SHP77 (cell line): ENCODE results near the gene CAPN5.

Source experiments
- DNase-seq, 2 experiments: peaks; one replicate each; lab custom pipeline; 2025; lab: John Stamatoyannopoulos, UW

Gene CAPN5

DNA sequence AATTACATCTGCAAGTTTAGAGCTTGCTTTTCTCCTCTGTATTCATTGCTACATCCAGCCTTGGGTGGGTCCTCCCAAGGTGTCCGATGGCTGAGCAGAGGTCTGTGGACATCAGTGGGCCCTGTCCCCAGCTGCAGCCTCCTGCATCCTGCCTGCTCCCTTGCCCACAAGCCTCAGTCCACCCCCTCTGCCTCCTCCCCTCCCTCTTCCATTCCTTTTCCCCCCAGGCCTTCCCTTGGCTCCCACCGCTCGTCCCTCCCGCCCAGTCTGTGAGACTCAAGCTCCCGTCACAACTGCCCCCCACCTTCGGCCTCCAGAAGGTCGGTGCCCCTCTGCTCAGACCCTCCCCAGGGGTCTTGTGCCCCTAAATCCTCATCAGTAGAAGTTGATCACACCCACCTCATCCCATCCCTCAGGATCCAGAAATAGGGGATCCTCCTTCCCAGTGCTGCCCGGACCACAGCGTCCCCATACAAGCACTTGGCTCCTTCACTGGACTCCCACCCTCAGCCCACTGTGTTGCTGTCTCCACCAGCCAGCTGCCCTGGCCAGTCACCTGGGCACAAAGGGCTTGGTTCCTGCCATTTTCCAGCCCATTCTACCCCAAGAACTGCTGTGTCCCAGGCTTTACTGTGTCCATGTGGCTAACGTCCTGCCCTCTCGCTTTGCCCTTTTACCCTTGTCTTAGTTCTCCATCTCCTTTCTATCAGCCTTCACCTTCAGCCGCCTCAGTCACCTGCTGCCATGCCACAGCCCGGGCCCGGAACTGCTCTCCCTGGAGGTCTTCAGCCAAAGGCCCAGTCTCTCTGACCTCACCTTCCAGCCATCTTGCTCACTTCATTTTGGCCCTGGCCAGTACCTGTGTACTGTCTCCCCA, 33.6 kb downstream of the CAPN5 start:
- no peak for DNase-seq

DNA sequence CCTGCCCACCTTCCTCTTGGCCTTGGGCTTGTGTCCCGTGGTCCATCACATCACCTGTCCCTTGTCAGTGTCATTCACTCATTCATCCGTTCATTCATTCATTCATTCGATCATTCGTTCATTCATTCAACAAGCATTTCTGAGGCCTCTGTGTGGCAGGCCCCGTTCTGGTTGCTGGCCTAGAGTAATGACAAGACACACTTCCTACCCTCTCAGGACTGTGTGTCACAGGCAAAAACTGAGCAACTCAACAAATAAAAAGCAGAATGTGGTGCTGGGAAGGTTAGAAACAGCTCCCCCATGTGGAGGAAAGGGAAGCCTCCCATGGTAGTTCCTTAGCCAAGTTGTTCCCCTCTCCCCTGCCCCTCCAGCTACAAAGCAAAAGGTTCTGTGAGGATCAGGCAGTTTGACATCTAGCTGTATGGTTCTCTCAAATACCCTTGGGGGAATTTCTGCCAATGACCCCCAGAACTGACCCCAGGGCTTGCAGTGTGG, 34.3 kb downstream of the CAPN5 start:
- DNase-seq, result peak in 1 of 2 experiments; percentile 18

DNA sequence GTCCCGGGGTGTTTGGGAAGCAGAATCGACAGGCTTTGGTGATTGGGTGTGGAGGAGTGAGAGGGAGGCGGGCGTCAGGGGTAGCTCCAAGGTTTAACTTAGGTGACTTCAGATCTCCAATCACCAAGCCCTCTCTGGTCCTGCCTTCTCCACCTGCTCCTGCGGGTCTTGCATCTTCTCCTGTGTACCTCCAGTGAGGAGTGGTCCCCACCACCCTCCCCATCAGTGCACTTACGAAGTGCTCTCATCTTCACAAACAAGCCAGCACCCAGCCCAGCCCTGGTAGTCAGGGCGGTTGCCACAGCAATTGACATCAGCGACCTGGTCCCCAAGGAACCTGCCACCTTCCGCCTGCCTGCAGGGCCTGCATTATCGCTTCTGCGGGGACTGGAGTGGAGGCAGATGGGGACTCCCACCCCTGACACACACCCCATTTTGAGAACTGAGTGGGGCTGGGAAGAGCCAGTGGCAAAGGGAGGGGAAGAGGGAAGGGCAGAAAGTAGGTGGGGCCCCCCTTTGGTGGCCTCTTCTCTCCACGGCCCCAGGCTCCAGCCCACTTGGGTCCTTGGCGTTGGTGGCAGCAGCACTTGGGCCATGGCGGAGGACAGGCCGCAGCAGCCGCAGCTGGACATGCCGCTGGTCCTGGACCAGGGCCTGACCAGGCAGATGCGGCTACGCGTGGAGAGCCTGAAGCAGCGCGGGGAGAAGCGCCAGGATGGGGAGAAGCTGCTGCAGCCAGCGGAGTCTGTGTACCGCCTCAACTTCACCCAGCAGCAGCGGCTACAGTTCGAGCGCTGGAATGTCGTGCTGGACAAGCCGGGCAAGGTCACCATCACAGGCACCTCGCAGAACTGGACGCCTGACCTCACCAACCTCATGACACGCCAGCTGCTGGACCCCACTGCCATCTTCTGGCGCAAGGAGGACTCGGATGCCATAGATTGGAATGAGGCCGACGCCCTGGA, 35.8 kb downstream of the CAPN5 start, which contains the start of gene OMP:
OMP (plus strand) TSS at position 595 of the 965 bp plus-strand sequence; CDS start at position 595, 0 bp downstream.
- DNase-seq, result no peak

DNA sequence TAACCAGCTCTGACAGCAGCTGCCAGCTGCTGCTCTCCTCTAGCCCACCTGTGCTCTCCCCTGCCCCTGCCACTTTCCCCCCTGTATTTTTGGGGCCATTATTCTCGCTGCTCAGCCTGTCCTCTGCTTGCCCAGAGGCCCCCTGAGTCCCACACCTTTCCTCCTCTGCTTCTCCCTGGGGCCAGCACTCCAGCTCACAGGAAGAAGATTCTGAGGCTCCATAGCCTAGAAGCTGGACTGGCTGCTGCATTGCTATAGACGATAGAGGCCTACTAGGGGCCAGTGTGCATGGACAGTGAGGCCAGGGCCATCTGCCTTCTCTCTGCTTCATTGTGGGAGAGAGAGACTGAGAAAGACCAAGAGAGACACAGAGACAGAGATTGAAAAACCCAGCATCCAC, 36.5 kb downstream of the CAPN5 start:
- DNase-seq, result no peak

DNA sequence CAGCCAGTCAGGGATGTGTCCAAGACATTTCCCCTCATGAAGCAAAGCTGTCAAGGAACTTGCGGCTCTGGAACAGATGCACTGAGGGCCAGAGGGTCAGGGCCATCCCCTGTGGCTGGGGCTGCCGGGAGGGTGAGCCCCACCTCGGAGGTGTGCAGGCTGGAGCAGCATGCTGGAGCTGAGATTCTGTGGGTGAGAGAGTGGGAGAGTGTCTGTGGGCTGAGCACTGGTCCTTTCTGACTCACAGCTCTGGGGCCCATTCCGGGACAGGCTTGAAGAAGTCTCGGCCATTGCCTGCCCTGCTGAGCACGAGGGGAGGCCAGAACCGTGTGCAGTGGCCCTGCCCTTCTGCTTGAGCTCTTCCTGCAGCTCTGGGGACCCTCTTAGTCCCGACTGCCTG, 38.0 kb downstream of the CAPN5 start:
- DNase-seq, result no peak

DNA sequence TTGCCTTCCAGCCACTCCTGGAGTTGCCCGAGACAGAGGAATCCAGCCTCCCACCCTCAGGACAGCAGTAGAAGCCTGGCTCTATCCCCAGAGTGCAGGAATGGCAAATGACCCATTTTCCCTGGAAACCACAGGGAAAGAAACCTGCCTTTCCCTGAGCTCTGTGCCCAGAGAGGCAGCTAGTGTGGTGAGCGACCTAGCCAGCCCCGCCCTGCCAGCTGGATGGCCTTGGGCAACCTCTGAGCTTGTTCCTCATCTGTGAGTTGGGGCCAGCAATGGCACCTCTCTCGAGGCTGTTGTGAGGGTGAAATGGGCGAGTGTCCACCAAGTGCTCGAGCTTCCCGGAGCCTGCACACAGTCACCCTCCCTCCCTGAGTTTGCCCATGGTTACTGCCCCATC, 39.5 kb downstream of the CAPN5 start:
- no peak for DNase-seq

DNA sequence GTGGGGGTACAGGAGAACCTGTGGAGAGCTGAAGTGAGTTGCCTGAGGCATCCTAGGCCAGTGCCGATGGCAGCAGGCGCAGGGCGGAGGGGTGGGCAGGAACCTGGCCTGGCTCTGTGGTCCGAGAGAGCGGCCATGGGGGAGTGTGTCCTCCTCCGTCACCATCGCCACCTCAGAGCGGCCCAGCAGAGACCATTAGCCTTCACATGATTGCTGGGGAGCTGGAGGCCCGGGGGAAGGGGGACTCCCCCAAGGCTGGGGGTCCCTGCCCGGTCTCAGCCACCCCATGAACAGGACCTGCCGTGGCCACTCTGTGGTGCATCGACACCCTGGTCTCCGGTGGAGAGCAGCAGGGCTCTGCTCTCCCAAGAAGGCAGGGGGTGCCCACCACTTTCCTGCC, 40.0 kb downstream of the CAPN5 start:
- no peak for DNase-seq

DNA sequence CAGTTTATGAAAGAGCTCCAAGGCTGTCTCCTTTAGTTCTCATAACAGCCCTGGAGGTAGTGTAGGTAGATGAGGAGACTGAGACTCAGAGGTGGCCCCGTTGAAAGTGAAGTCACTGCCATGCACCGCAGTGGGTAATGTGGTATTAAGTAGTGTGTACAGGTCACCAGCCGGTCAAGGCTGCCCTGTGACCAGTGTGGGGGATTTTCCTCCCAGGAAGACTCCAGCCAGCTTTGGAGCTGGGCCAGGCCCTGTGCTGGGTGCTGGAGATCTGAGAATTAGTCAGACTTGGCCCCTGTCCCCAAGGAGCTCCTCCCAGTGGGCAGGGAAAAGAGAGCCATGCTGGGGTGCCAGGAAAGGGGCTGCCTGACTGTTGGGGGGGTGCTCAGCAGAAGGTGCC, 41.2 kb downstream of the CAPN5 start:
- no peak for DNase-seq

DNA sequence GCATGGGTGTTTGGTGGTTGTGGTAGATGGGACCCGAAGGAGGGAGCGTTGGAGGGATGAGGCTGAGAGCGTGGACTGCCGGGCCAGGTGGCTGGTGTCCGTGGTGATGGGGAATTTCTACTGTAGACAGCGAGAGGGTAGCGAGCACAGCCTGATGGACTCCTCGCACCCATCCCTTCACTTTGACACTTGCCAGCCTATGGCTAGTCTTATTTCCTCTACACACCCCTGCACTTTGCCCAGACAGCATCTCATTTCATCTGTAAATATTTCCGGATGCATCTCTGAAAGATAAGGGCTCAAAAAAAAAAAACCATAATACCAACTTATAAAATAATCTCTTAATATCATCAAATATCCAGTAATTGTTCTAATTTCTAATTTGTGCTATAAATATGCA, 41.7 kb downstream of the CAPN5 start:
- DNase-seq, result no peak

DNA sequence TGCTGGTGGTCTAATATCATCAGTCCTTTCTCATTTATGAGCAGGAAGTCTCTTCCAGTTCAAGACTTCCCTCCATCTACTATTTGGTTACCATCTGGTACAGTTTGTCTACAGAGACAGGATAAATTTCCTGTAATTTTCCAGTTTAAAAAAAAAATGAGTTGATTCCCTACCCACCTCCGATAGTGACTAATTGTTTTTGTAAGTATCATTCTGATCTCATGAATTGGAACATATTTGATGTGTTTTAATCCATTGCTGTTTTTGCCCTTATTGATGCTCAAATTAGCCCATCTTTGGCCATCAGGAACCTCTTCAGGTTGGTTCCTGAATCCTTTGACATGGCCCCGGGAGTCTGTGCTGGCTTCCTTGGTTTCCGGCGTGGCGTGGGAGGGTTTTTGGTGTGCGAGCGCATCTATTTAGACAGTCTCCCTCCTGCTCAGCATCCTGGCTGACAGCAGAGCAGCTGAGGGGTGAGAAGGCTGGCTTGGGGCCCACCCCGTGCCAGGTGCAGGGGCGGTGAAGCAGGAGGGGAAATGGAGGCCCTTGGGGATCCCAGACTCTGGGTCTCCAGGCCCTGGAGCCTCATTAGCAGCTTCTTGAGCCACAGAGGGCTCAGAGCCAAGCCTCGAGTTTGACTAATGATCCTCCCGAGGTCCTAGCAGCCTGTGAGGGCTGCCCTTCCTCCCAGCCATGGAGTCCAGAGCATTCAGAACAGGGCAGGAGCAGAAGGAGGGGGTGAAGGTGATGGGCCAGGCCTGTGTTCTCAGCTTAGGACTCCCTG, 42.7 kb downstream of the CAPN5 start:
- DNase-seq, result no peak

DNA sequence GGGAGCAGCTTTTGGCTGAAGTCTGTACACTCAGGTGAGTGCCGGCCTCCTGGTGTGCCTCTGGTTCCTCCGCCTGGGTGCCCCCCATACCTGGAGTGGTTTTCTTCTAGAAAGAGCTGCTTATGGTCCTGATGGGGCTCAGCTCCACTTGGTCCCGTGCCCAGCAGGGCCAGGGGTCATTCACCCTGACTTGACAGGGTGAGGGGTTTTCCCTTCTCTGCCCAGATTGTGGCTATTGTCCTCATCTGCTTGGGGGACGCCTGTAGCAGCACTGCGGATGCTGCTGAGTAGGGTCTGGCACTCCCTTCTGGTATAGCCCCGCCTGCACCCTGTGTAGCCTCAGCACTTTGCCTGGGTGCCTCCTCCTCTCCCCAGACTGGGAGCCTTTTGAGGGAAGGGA, 44.1 kb downstream of the CAPN5 start:
- no peak for DNase-seq

DNA sequence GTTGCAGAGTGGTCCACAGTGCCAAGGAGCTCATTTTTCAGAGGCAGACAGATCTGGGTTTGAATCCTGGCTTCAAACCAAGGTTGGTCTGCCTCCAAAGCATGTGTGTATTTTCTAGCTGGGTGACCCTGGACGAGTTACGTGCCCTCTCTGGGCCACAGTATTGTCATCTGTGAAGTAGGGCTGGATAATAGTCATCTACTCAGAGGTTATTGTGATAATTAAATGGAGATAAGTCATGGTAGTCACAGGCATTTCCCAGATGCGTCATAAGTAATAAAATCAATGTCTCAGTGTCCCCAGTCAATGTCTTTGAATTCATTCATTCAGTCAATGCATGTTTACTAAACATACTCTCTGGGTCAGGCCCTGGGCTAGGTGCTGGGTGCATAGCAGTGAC, 44.5 kb downstream of the CAPN5 start:
- no peak for DNase-seq

DNA sequence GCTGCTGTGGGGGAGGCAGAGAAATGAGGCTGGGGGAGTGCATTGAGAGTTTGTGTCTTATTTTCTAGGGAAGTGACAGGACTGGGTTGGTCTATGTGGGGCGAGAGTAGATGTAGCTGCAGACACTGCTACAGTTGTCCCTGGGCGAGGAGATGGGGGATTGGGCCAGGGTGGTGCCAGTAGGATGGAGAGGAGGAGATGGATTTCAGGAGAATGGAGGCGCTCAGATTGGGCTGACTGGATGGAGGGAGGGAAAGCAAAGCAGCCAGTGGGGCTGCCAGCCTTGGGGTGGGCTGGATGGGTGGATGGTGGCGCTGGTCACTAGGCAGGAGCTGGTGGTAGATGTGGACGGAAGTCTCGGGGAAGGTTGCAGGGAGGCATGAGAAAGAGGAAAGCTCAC, 45.2 kb downstream of the CAPN5 start:
- DNase-seq, result no peak

DNA sequence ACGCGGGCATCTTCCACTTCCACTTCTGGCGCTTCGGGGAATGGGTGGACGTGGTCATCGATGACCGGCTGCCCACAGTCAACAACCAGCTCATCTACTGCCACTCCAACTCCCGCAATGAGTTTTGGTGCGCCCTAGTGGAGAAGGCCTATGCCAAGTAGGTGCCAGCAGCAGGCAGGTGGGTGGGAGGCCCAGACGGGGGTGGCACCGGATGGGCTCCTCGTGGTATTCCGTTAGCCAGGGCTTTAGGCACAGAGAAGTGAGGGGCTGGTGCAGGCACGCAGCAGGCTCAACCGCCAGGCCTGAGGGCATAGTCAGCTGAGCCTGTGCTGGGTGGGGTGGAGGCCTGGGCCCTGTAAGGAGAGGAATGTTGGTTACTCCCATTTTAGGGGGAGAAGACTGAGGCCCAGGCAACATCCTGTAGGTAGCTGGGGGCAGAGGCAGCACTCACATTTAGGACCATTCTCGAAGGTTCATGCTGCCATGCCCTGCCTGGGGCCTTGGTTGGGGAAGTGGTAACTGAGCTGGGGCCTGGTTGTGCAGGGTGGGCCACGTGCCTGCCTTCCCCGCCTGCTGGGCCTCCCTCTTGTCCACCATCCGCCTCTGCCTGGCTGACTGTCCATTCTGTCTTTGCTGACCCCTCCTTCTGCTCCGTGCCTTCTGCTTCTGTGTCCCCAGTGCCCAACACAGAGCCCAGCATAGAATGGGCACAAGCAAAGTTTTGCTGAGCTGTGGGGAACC, 46.0 kb downstream of the CAPN5 start:
- DNase-seq, result no peak

DNA sequence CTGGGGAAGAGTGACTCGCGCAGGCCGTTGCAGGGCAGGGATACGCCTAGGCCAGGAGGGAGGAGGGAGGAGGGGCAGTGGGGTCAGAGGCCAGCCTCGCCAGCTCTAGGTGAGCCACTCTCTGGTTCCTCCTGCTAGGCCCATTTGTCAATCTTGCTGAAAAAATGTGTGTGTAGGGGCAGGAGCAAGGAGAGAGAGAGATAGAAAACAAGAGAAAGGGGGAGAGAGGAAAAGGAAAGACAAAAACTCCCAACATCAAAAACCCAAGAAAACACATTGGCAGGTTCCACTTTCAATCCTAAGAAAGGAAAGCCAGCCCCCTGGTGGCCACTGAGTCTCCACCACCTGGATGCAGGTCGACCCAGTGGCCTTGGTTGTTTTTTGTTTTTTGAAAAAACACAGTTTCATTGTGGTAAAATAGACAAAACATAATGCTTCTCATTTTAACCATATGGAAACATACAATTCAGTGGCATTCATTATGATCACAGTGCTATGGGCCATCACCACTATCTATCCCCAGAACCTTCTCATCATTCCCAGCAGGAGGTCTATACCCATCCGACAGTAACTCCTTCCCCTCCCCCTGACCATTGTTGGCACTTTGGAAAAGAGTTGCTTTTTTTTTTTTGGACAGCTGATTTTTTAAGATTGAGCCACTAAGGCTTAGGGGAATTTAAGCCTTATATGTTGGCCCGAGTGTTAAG, 46.8 kb downstream of the CAPN5 start:
- peak in 1 of 2 experiments; percentile 57 for DNase-seq

DNA sequence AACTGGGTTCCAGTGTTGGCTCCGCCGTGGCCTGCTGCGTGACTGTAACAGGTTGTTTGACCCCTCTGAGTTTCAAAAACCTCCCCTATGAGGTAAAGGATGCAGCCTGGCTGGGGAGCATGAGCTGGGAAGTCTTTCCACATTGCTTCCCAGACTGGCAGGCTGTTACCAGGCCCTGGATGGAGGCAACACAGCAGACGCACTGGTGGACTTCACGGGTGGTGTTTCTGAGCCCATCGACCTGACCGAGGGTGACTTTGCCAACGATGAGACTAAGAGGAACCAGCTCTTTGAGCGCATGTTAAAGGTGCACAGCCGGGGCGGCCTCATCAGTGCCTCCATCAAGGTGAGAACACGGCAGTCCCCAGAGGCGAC, 47.3 kb downstream of the CAPN5 start:
- DNase-seq, result no peak

DNA sequence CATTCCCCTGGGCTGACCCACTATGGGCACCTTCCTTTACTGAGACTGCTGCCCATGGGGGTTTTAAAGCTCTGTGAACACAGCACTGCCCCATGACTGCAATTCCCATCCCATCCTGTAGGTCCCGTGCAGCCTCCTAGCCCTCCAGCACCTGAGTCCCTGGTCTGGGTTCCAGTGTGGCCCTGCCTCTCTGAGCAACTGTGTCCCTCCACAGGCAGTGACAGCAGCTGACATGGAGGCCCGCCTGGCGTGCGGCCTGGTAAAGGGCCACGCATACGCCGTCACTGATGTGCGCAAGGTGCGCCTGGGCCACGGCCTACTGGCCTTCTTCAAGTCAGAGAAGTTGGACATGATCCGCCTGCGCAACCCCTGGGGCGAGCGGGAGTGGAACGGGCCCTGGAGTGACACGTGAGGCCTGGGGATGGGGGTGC, 48.4 kb downstream of the CAPN5 start:
- DNase-seq, result no peak

DNA sequence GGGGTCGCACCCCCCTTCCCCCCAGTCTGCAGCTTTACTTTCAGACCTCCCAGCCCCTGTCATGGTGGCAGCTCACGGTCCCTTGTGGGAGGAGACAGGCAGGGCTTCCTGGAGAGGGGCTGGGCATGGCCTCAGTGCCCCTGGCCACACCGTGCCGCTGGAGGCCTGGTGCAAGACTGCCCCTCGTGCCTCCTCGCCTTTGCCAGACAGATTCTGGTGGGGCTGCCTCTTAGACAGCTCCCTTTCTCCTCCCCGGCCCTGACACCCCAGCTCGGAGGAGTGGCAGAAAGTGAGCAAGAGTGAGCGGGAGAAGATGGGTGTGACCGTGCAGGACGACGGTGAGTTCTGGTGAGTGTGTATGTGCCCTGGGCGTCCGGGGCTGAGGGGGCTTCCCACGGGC, 49.2 kb downstream of the CAPN5 start:
- DNase-seq, result no peak

DNA sequence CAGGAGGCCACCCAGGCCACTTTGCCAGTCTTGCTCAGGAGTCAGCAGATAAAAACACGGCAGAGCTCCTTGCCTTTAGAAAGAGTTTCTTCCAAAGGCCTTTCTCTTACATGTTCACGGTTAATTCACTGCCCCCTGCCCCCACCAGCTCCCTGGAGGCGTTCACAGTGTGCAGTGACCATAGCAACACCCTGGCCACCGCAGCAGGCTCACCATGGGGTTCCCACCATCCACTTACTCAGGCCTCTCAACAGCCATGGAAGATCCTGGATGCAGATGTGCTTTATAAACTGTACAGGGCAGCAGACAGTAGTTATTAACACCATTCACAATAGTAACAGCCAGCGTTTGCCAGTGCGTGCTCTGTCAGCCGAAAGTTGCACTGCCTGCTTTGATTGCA, 50.7 kb downstream of the CAPN5 start:
- no peak for DNase-seq

DNA sequence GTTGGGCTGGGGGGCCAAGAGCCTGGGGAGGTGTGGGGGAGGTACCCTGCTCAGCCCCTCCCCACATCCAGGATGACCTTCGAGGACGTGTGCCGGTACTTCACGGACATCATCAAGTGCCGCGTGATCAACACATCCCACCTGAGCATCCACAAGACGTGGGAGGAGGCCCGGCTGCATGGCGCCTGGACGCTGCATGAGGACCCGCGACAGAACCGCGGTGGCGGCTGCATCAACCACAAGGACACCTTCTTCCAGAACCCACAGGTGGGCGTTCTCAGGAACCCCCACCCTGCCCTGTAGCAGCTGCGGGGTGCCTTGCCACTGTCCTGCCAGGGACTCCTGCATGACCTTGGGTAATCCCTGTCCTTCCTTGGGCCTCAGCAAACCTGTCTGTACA, 51.3 kb downstream of the CAPN5 start:
- no peak for DNase-seq

DNA sequence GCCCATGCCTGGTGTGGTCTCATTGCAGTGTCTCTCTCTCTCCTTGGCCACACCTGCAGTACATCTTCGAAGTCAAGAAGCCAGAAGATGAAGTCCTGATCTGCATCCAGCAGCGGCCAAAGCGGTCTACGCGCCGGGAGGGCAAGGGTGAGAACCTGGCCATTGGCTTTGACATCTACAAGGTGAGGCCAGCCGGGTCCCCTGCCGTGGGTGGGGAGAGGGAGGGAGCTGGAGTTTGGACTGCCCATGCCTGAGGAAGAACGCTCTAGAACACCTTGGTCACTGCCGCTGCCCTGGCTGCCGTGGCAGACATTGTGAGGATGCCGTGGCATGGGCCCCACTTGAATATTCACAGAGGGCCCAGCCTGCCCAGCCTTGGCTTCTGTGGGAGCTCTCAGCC, 52.2 kb downstream of the CAPN5 start:
- no peak for DNase-seq
